Neural progenitor cell (in vitro differentiated cells): ENCODE results near the gene RAB24. TPM values are rescaled to one million over a fixed set of nuclear protein-coding genes. Genes with fewer than 3 reads are reported as not detected.
A peak's percentile ranks its signal among the peaks of the same experiment; 100 is the strongest.

Experiments used
- DNase-seq: peaks from one replicate; pipeline ENCODE4 v3.0.0-alpha.2; 2016; ENCODE audit warnings: low spot score
- H2AFZ ChIP-seq: fragments of 200-600 bp; sonication (generic); replicated peaks from 2 replicates; pipeline ENCODE4 v1.6.1; 2016; ENCODE audit warnings: antibody characterized with exemption
- H3F3A ChIP-seq: fragments of 200-600 bp; sonication (generic); 2 replicates; pipeline ENCODE4 v1.6.1; 2016; ENCODE audit warnings: antibody characterized with exemption, low read depth
- H3K27ac ChIP-seq: fragments of 200-600 bp; sonication (generic); 2 replicates; pipeline ENCODE4 v1.5.1; 2016; ENCODE audit warnings: mild to moderate bottlenecking
- H3K27me3 ChIP-seq: fragments of 200-600 bp; sonication (generic); 2 replicates; pipeline ENCODE4 v1.6.1; 2016; ENCODE audit warnings: mild to moderate bottlenecking, moderate library complexity
- H3K36me3 ChIP-seq: fragments of 200-600 bp; sonication (generic); 2 replicates; pipeline ENCODE4 v1.5.1; 2016
- H3K4me1 ChIP-seq: fragments of 200-600 bp; sonication (generic); 2 replicates; pipeline ENCODE4 v1.6.1; 2016; ENCODE audit warnings: mixed run types
- H3K4me2 ChIP-seq: fragments of 200-600 bp; sonication (generic); 2 replicates; pipeline ENCODE4 v1.6.1; 2016
- H3K4me3 ChIP-seq: fragments of 200-600 bp; sonication (generic); 2 replicates; pipeline ENCODE4 v1.5.1; 2016
- H3K79me2 ChIP-seq: fragments of 200-600 bp; sonication (generic); 2 replicates; pipeline ENCODE4 v1.6.1; 2016; ENCODE audit warnings: low read depth
- H3K9ac ChIP-seq: fragments of 200-600 bp; sonication (generic); 2 replicates; pipeline ENCODE4 v1.6.1; 2016
- H3K9me3 ChIP-seq: fragments of 200-600 bp; sonication (generic); 2 replicates; pipeline ENCODE4 v1.5.1; 2016; ENCODE audit warnings: low read depth
- H4K20me1 ChIP-seq: fragments of 200-600 bp; sonication (generic); 2 replicates; pipeline ENCODE4 v1.6.1; 2016; ENCODE audit warnings: low read depth
- H3K27ac Mint-ChIP-seq: 3 replicates; pipeline ENCODE4 v1.8.0; 2021; ENCODE audit warnings: mixed read lengths
- H3K27me3 Mint-ChIP-seq: 2 replicates; pipeline ENCODE4 v1.8.0; 2022; ENCODE audit warnings: low read depth, mild to moderate bottlenecking, inconsistent platforms, moderate library complexity, mixed read lengths; ENCODE audit not compliant: insufficient read depth
- H3K36me3 Mint-ChIP-seq: 3 replicates; pipeline ENCODE4 v1.8.0; 2021; ENCODE audit warnings: mixed read lengths
- H3K4me1 Mint-ChIP-seq: 3 replicates; pipeline ENCODE4 v1.8.0; 2021; ENCODE audit warnings: mixed read lengths
- H3K4me3 Mint-ChIP-seq: 3 replicates; pipeline ENCODE4 v1.8.0; 2021; ENCODE audit warnings: mild to moderate bottlenecking, moderate library complexity, mixed read lengths
- H3K9me3 Mint-ChIP-seq: 3 replicates; pipeline ENCODE4 v1.8.0; 2020; ENCODE audit warnings: mixed read lengths
- EZH2 ChIP-seq: fragments of 200-600 bp; sonication (generic); IDR thresholded peaks from 2 replicates; pipeline ENCODE4 v1.6.1; 2017; ENCODE audit warnings: antibody characterized with exemption, mild to moderate bottlenecking, moderate library complexity
- EZH2phosphoT487 ChIP-seq: fragments of 200-600 bp; sonication (generic); IDR thresholded peaks from 2 replicates; pipeline ENCODE4 v1.6.1; 2017; ENCODE audit warnings: antibody characterized with exemption
- total RNA-seq: library from RNA; depleted of rRNA; stranded (reverse); fragments of >200 nt; gene quantifications from 2 replicates; pipeline ENCODE4 v1.2.3, GENCODE V29; 2015; ENCODE audit warnings: low replicate concordance
- TF ChIP-seq, protein P1 (sequence below): fragments of 200-600 bp; sonication (generic); IDR thresholded peaks from 2 replicates; pipeline ENCODE4 v1.5.1; 2017; ENCODE audit warnings: antibody characterized with exemption, mild to moderate bottlenecking

RAB24 gene
- total RNA-seq, 1 donor from 2014 or later, result 4.3 TPM

DNA sequence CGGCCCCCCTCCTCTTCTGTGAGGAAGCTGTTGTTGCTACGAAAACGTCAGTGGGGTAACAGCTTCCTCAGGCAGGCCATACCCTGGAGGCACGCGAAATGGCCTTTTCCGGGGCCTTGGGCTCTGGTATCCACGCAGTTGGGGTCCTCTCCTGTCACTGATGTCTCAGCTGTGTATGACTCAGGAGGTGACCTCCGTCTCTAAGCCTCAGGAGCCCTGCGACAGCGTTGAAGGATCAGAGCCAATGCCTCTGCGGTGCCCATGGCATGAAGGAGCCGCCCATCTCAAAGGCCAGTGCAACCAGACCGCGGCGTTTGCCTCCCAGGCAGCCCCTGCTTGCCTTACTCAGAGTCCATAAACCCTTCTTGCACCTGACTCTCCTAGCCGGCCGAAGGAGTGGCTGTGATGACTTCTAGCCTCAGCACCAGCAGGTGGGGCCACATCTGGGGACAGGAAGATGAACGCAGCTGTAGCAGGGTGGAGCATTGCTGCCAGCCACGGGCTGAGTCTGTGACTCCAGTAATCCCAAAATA is 9.2 kb upstream of the RAB24 start:
- H3K27ac ChIP-seq, result no peak overlapping the region
- H3K9me3 Mint-ChIP-seq, result no peaks in the 10 kb centered on the region
- peaks cover 27% of the 10 kb centered on the region for H3F3A ChIP-seq
- H3K27ac Mint-ChIP-seq, result no peak overlapping the region
- H3K27me3 ChIP-seq, result peaks cover 3% of the 10 kb centered on the region
- peaks cover 33% of the 10 kb centered on the region for H3K4me1 Mint-ChIP-seq
- peaks cover 22% of the 10 kb centered on the region for H4K20me1 ChIP-seq
- H3K9me3 ChIP-seq, result no peaks in the 10 kb centered on the region
- peak overlapping the region; percentile 6 for H3K9ac ChIP-seq
- H3K4me3 ChIP-seq, result peak overlapping the region; percentile 85
- H3K27me3 Mint-ChIP-seq, result peaks cover 8% of the 10 kb centered on the region
- TF ChIP-seq, protein P1, sequence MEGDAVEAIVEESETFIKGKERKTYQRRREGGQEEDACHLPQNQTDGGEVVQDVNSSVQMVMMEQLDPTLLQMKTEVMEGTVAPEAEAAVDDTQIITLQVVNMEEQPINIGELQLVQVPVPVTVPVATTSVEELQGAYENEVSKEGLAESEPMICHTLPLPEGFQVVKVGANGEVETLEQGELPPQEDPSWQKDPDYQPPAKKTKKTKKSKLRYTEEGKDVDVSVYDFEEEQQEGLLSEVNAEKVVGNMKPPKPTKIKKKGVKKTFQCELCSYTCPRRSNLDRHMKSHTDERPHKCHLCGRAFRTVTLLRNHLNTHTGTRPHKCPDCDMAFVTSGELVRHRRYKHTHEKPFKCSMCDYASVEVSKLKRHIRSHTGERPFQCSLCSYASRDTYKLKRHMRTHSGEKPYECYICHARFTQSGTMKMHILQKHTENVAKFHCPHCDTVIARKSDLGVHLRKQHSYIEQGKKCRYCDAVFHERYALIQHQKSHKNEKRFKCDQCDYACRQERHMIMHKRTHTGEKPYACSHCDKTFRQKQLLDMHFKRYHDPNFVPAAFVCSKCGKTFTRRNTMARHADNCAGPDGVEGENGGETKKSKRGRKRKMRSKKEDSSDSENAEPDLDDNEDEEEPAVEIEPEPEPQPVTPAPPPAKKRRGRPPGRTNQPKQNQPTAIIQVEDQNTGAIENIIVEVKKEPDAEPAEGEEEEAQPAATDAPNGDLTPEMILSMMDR, result no peak
- peak overlapping the region; percentile 85 for H3K4me3 Mint-ChIP-seq
- H3K4me2 ChIP-seq, result peak overlapping the region; percentile 90
- H3K36me3 ChIP-seq, result no peaks in the 10 kb centered on the region
- peak; percentile 73 for DNase-seq
- peak overlapping the region; percentile 5 for H2AFZ ChIP-seq
- H3K79me2 ChIP-seq, result no peaks in the 10 kb centered on the region
- peaks cover 12% of the 10 kb centered on the region for H3K4me1 ChIP-seq
- peaks cover 5% of the 10 kb centered on the region for H3K36me3 Mint-ChIP-seq

DNA sequence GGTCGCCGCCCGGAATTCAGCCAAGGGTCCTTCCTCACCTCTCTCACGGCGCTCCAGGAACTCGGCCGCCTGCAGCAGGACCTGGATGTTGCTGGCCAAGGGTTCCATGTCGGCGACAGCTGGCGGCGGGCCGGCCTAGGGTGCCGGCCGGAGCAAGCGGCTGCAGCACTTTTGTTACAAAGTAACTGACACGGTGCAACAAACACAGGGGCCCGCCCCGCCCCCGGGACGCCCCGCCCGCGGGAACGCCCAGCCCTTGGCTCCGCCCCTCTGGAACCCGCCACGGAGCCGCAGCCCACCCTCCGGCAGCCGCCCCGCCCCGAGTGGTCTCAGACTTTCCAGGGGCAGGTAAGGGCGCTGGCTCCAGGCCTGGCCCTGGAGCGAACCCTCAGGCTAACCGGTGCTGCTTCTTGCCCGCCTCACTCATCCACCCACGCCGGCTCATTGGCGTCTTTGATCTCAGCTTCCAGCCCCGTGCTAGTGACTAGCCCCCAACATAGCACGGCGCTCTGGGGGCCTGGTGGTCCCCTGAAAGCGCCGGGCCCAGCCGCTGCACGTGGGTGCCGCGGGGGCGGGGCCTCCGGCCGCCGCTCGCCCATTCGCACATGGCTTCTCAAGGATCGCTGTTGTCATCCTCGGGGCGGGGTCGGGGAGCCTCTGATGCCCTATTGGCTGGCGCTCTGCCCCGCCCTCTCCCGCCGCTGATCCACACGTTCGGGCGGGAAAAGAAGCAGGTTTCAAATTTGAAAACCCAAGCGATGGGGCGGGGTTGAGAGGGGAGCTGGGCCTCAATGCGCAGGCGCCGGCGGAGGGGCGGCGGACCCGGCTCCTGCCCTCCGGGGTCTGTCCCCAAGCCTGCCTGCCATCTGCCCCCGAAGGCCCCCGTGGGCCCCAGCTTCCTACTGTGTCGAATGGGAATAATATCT is 8.5 kb upstream of the RAB24 start, which contains the start of gene MXD3:
Gene MXD3, minus strand, starts transcription at position 176 of the 926 bp plus-strand sequence. Its CDS starts 68 bp downstream, at position 108.
- TF ChIP-seq EZH2, result no peak
- TF ChIP-seq, protein P1, result no peak
- no peak for TF ChIP-seq EZH2phosphoT487
- H3K27me3 ChIP-seq, result peaks cover 3% of the 10 kb centered on the region
- DNase-seq, result peak; percentile 100
- H3K9me3 ChIP-seq, result no peaks in the 10 kb centered on the region
- peak within 1 kb of the TSS; percentile 85 for H3K4me3 ChIP-seq
- H4K20me1 ChIP-seq, result peaks cover 22% of the 10 kb centered on the region
- H3K4me2 ChIP-seq, result peak within 1 kb of the TSS; percentile 90
- H3K9ac ChIP-seq, result peak within 1 kb of the TSS; percentile 34
- peak within 1 kb of the TSS; percentile 92 for H3K4me3 Mint-ChIP-seq
- H3K4me1 ChIP-seq, result peaks cover 12% of the 10 kb centered on the region
- H3K79me2 ChIP-seq, result no peaks in the 10 kb centered on the region
- peak within 1 kb of the TSS; percentile 32 for H3K27ac ChIP-seq
- H3K36me3 Mint-ChIP-seq, result peaks cover 6% of the 10 kb centered on the region
- H3K9me3 Mint-ChIP-seq, result no peaks in the 10 kb centered on the region
- peak within 1 kb of the TSS; percentile 78 for H2AFZ ChIP-seq
- peaks cover 31% of the 10 kb centered on the region for H3F3A ChIP-seq
- H3K27me3 Mint-ChIP-seq, result peaks cover 6% of the 10 kb centered on the region
- no peaks in the 10 kb centered on the region for H3K36me3 ChIP-seq
- peak within 1 kb of the TSS; percentile 22 for H3K27ac Mint-ChIP-seq
- H3K4me1 Mint-ChIP-seq, result peaks cover 33% of the 10 kb centered on the region

DNA sequence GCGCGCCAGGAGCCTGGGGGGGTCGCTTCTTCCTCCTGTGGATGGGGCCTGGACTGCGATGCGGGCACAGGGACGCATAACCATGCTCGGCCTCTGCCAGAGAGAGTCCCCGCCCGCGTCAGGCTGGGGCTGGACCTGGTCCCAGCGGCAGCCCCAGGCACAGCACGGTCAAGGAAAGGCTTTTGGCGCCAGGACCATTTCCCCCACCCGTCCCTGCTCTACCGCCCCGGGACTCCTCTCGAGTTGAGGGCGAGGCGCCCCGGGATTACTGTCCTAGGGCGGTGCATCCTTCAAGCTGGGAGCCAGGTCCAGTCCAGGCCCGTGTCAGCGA is 7.8 kb upstream of the RAB24 start:
- H3K27ac Mint-ChIP-seq, result no peak overlapping the region
- no peak for DNase-seq
- H3K4me3 ChIP-seq, result peak overlapping the region; percentile 85
- H3K9me3 ChIP-seq, result no peaks in the 10 kb centered on the region
- peak overlapping the region; percentile 78 for H2AFZ ChIP-seq
- H3K4me1 Mint-ChIP-seq, result peaks cover 33% of the 10 kb centered on the region
- peaks cover 36% of the 10 kb centered on the region for H3F3A ChIP-seq
- no peaks in the 10 kb centered on the region for H3K9me3 Mint-ChIP-seq
- TF ChIP-seq EZH2phosphoT487 (no peak), EZH2 (no peak)
- TF ChIP-seq, protein P1, result no peak
- H3K79me2 ChIP-seq, result no peaks in the 10 kb centered on the region
- H3K36me3 Mint-ChIP-seq, result peaks cover 9% of the 10 kb centered on the region
- peak overlapping the region; percentile 92 for H3K4me3 Mint-ChIP-seq
- H3K27ac ChIP-seq, result no peak overlapping the region
- peak overlapping the region; percentile 90 for H3K4me2 ChIP-seq
- H3K27me3 ChIP-seq, result peaks cover 3% of the 10 kb centered on the region
- peaks cover 12% of the 10 kb centered on the region for H3K4me1 ChIP-seq
- peaks cover 22% of the 10 kb centered on the region for H4K20me1 ChIP-seq
- H3K36me3 ChIP-seq, result no peaks in the 10 kb centered on the region
- peaks cover 6% of the 10 kb centered on the region for H3K27me3 Mint-ChIP-seq
- H3K9ac ChIP-seq, result peak overlapping the region; percentile 34
